Prostate gland (tissue), 2 donors: ENCODE data around the gene TRNP1. TPM values are rescaled to one million over a fixed set of nuclear protein-coding genes. Genes with fewer than 3 reads are reported as not detected.

ENCODE experiments used
- DNase-seq: peaks from one replicate; pipeline ENCODE4 v3.0.0-alpha.2; 2019; ENCODE audit warnings: low spot score
- H3K27ac ChIP-seq, 2 donors: fragments of 200-600 bp; sonication (generic); 2 replicates each; pipeline ENCODE4 v1.5.1; 2017 to 2019
- H3K27me3 ChIP-seq: fragments of 200-600 bp; sonication (generic); replicated peaks from 2 replicates; pipeline ENCODE4 v1.5.1; 2019; ENCODE audit not compliant: insufficient read depth
- H3K36me3 ChIP-seq, 2 donors: fragments of 200-600 bp; sonication (generic); 1 replicate in 1 of 2; 2 replicates in 1 of 2; pipeline versions ENCODE4 v1.5.1 to v1.8.1; 2017 to 2019
- H3K4me1 ChIP-seq: fragments of 200-600 bp; sonication (generic); replicated peaks from 2 replicates; pipeline ENCODE4 v1.5.1; 2019
- H3K4me3 ChIP-seq, 2 donors: fragments of 200-600 bp; sonication (generic); 2 replicates each; pipeline ENCODE4 v1.5.1; 2017 to 2019
- H3K9me3 ChIP-seq: fragments of 200-600 bp; sonication (generic); 2 replicates; pipeline ENCODE4 v1.5.1; 2017
- CTCF ChIP-seq, 4 experiments: fragments of 200-600 bp in 2 of 4; fragments of 450-650 bp in 2 of 4; sonication (generic) in 2 of 4; IDR thresholded peaks; 1 replicate in 3 of 4; 2 replicates in 1 of 4; pipeline ENCODE4 v1.5.1; 2016 to 2019; ENCODE audit warnings: antibody characterized with exemption in 4 of 4, mild to moderate bottlenecking in 2 of 4, moderate library complexity in 2 of 4
- POLR2A ChIP-seq: fragments of 450-650 bp; IDR thresholded peaks from one replicate; pipeline ENCODE4 v1.6.1; 2016; ENCODE audit warnings: antibody characterized with exemption, mild to moderate bottlenecking
- POLR2AphosphoS5 ChIP-seq: sonication (generic); formaldehyde crosslinking; IDR thresholded peaks from one replicate; pipeline ENCODE4 v1.6.1; 2017; ENCODE audit warnings: antibody characterized with exemption
- WGBS: methylation state at CpG from one replicate; pipeline ENCODE4 v1.1.5; 2018; 5-methylcytosine and 5-hydroxymethylcytosine counted together
- intact Hi-C: fragments of 100-400 bp; cut with DNase I; formaldehyde crosslinking; loops from one replicate; pipeline ENCODE4 v1.14.2; 2022
- total RNA-seq, 2 donors: library from RNA; depleted of rRNA; stranded (reverse); fragments of >200 nt; gene quantifications; one replicate each; pipeline ENCODE4 v1.1.0, GENCODE V29; 2016

The TRNP1 gene
- total RNA-seq, 2 donors from 2014 or later, result 21.1 to 30.6 TPM

GRCh38 chr1:26996665-26997064 lies 3.2 kb downstream of the TRNP1 start:
- H3K27me3 ChIP-seq, result no peaks in the 10 kb centered on the region
- WGBS, result 79% methylated on average over 4 of the region's 4 CpGs
- no peak overlapping the region for H3K4me3 ChIP-seq
- no peaks in the 10 kb centered on the region for H3K9me3 ChIP-seq
- H3K4me1 ChIP-seq, result peaks cover 3% of the 10 kb centered on the region
- intact Hi-C loops, result loop anchor here (2.0 kb wide), 2 partner anchors 48 to 100 kb away; no protein-coding TSS in a partner anchor
- TF ChIP-seq POLR2A (no peak), CTCF (IDR thresholded peaks at IDR 0.05) (no peak), POLR2AphosphoS5 (no peak)
- no peak overlapping the region for H3K27ac ChIP-seq
- no peak for DNase-seq
- H3K36me3 ChIP-seq, result no peaks in the 10 kb centered on the region

- H3K27me3 ChIP-seq, result no peaks in the 10 kb centered on the region
- H3K9me3 ChIP-seq, result no peaks in the 10 kb centered on the region
- no peak for DNase-seq
- intact Hi-C loops, result loop anchor here (2.0 kb wide), 1 partner anchor 14 kb away; the partner anchor contains the start of gene TENT5B
- H3K4me1 ChIP-seq, result peaks cover 3% of the 10 kb centered on the region
- whole genome bisulfite sequencing, result 90% methylated on average over 11 of the region's 11 CpGs
- H3K4me3 ChIP-seq, result no peak overlapping the region
- H3K36me3 ChIP-seq, result no peaks in the 10 kb centered on the region
- no peak for TF ChIP-seq POLR2A
- TF ChIP-seq CTCF (IDR thresholded peaks at IDR 0.05), result no peak
- no peak for TF ChIP-seq POLR2AphosphoS5
- peak overlapping the region; percentile 68 to 77 for H3K27ac ChIP-seq
Observed at GRCh38 chr1:26998429-26999300, 5.2 kb downstream of the TRNP1 start.

- Histone ChIP-seq H3K4me3 (no peak overlapping the region), H3K27ac (peak overlapping the region; percentile 68 to 77), H3K36me3 (no peaks in the 10 kb centered on the region), H3K9me3 (no peaks in the 10 kb centered on the region), H3K4me1 (peaks cover 3% of the 10 kb centered on the region), H3K27me3 (no peaks in the 10 kb centered on the region)
- intact Hi-C loops, result loop anchor here (2.0 kb wide), 1 partner anchor 13 kb away; the partner anchor contains the start of gene TENT5B
- peak; percentile 90 for TF ChIP-seq POLR2AphosphoS5
- no peak for TF ChIP-seq CTCF (IDR thresholded peaks at IDR 0.05)
- WGBS, result 53% methylated on average over 7 of the region's 7 CpGs
- DNase-seq, result peak; percentile 72
Observed at GRCh38 chr1:26999440-26999987, 6.0 kb downstream of the TRNP1 start.

GRCh38 chr1:27000090-27000816 lies 6.8 kb downstream of the TRNP1 start:
- H3K27ac ChIP-seq, result peak overlapping the region; percentile 68 to 77
- intact Hi-C loops, result no loop called here
- WGBS, result 58% methylated on average over 9 of the region's 9 CpGs
- no peak overlapping the region for H3K4me3 ChIP-seq
- TF ChIP-seq POLR2AphosphoS5 (no peak), POLR2A (no peak), CTCF (IDR thresholded peaks at IDR 0.05) (no peak)
- no peaks in the 10 kb centered on the region for H3K9me3 ChIP-seq
- no peaks in the 10 kb centered on the region for H3K27me3 ChIP-seq
- H3K4me1 ChIP-seq, result peaks cover 3% of the 10 kb centered on the region
- H3K36me3 ChIP-seq, result no peaks in the 10 kb centered on the region
- no peak for DNase-seq
